Ovary (tissue), 3 donors: ENCODE measurements around the gene PJVK.

ENCODE experiments used
- CTCF ChIP-seq, 3 donors: fragments of 450-650 bp in 2 of 3; fragments of 200-600 bp in 1 of 3; IDR thresholded peaks; one replicate each; pipeline versions ENCODE4 v1.5.1 to v1.8.0; 2016 to 2022; ENCODE audit warnings: antibody characterized with exemption in 3 of 3, mild to moderate bottlenecking in 1 of 3
- EP300 ChIP-seq: sonication (generic); formaldehyde crosslinking; IDR thresholded peaks from one replicate; pipeline ENCODE4 v1.6.1; 2017; ENCODE audit warnings: antibody characterized with exemption
- POLR2A ChIP-seq: fragments of 450-650 bp; IDR thresholded peaks from one replicate; pipeline ENCODE4 v1.6.1; 2017; ENCODE audit warnings: antibody characterized with exemption, mild to moderate bottlenecking, moderate library complexity
- donor health status: DM: no; HTN: no; CAD: no.

- TF ChIP-seq CTCF (IDR thresholded peaks at IDR 0.05) (no peak), POLR2A (no peak), EP300 (no peak)
Observed at GRCh38 chr2:178506949-178507348, 55.8 kb downstream of the PJVK start.
